SK-N-SH (cell line): ENCODE data around the gene SCG2. TPM values are rescaled to one million over a fixed set of nuclear protein-coding genes. Genes with fewer than 3 reads are reported as not detected.
A peak's percentile ranks its signal among the peaks of the same experiment; 100 is the strongest.
"Not testable (repeated sequence)": the region's sequence is repeated elsewhere in the genome, so short reads cannot be mapped to it uniquely, and the experiment has no call there.

ENCODE experiments used
- CTCF ChIA-PET: fragments of 300-600, 350-600 bp; formaldehyde crosslinking; extraction: SDS; loops from one replicate; lab custom pipeline; 2021; lab: Yijun Ruan, JAX
- POLR2A ChIA-PET: fragments of 350-600 bp; sonication (Branson Sonifier 250); formaldehyde crosslinking; extraction: SDS; loops from one replicate; lab custom pipeline; 2020; ENCODE audit warnings: antibody characterized with exemption, inconsistent platforms; lab: Yijun Ruan, JAX
- DNase-seq: peaks from one replicate; pipeline ENCODE4 v3.0.0; 2012
- H2AFZ ChIP-seq: fragments of 200-600 bp; sonication (generic); 2 replicates; pipeline ENCODE4 v1.8.1; 2016; ENCODE audit warnings: antibody characterized with exemption, mild to moderate bottlenecking, low read depth
- H3F3A ChIP-seq: fragments of 200-600 bp; sonication (generic); replicated peaks from 2 replicates; pipeline ENCODE3; 2016; ENCODE audit warnings: antibody characterized with exemption, mild to moderate bottlenecking; ENCODE audit not compliant: insufficient read depth
- H3K27ac ChIP-seq, 2 experiments: fragments of 200-500 bp in 1 of 2; fragments of 200-600 bp in 1 of 2; sonication (Bioruptor generic) in 1 of 2; sonication (generic), shearing (Covaris generic) in 1 of 2; 2 replicates each; pipeline versions ENCODE4 v1.5.1 to v1.6.1; 2014 to 2016; ENCODE audit warnings: low read depth in 2 of 2, inconsistent platforms in 1 of 2, low read length in 1 of 2, mild to moderate bottlenecking in 1 of 2, mixed read lengths in 1 of 2
- H3K27me3 ChIP-seq: fragments of 200-600 bp; sonication (generic), shearing (Covaris generic); 2 replicates; pipeline ENCODE4 v1.6.1; 2016; ENCODE audit warnings: mixed run types; ENCODE audit not compliant: insufficient read depth
- H3K36me3 ChIP-seq, 2 experiments: fragments of 200-500 bp in 1 of 2; fragments of 200-600 bp in 1 of 2; sonication (Bioruptor generic) in 1 of 2; sonication (generic) in 1 of 2; replicated peaks in 1 of 2; 2 replicates each; pipeline versions ENCODE3 to v1.5.1; 2014 to 2016; ENCODE audit warnings: low read length in 1 of 2, mild to moderate bottlenecking in 1 of 2; ENCODE audit not compliant: insufficient read depth in 2 of 2, control insufficient read depth in 1 of 2
- H3K4me1 ChIP-seq, 2 experiments: fragments of 200-500 bp in 1 of 2; fragments of 200-600 bp in 1 of 2; sonication (Bioruptor generic) in 1 of 2; sonication (generic), shearing (Covaris generic) in 1 of 2; 2 replicates each; pipeline versions ENCODE4 v1.5.1 to v1.6.1; 2014 to 2016; ENCODE audit warnings: low read depth in 1 of 2, low read length in 1 of 2, mixed run types in 1 of 2; ENCODE audit not compliant: insufficient read depth in 2 of 2, control insufficient read depth in 1 of 2
- H3K4me2 ChIP-seq: fragments of 200-600 bp; sonication (generic), shearing (Covaris generic); 2 replicates; pipeline ENCODE4 v1.6.1; 2017; ENCODE audit warnings: mixed run types
- H3K4me3 ChIP-seq, 2 experiments: fragments of 200-500 bp in 1 of 2; fragments of 200-600 bp in 1 of 2; sonication (Bioruptor generic) in 1 of 2; sonication (generic), shearing (Covaris generic) in 1 of 2; 2 replicates each; pipeline versions ENCODE4 v1.5.1 to v1.8.1; 2014 to 2016; ENCODE audit warnings: low read depth in 2 of 2, inconsistent platforms in 1 of 2, low read length in 1 of 2, mild to moderate bottlenecking in 1 of 2, mixed read lengths in 1 of 2, moderate library complexity in 1 of 2
- H3K79me2 ChIP-seq: fragments of 200-600 bp; sonication (generic); 2 replicates; pipeline ENCODE4 v1.8.1; 2017; ENCODE audit warnings: mild to moderate bottlenecking; ENCODE audit not compliant: insufficient read depth
- H3K9ac ChIP-seq: fragments of 200-600 bp; sonication (generic); 2 replicates; pipeline ENCODE4 v1.6.1; 2017; ENCODE audit warnings: mixed run types
- H3K9me2 ChIP-seq: fragments of 200-600 bp; sonication (generic); 2 replicates; pipeline ENCODE4 v1.6.1; 2017; ENCODE audit warnings: mixed run types
- H3K9me3 ChIP-seq: fragments of 200-600 bp; sonication (generic); 2 replicates; pipeline ENCODE4 v1.6.1; 2017; ENCODE audit warnings: mixed run types, mild to moderate bottlenecking, moderate library complexity
- H4K20me1 ChIP-seq: fragments of 200-600 bp; sonication (generic); 2 replicates; pipeline ENCODE4 v1.6.1; 2017; ENCODE audit warnings: mild to moderate bottlenecking, mixed run types; ENCODE audit not compliant: insufficient read depth
- EP300 ChIP-seq, 2 experiments: IDR thresholded peaks; 2 replicates each; pipeline versions ENCODE4 v1.4.0 to v1.6.1; 2012; ENCODE audit warnings: borderline replicate concordance in 1 of 2, low read depth in 1 of 2, low read length in 1 of 2
- FOSL2 ChIP-seq: IDR thresholded peaks from 2 replicates; pipeline ENCODE4 v1.4.0; 2012; ENCODE audit warnings: low read depth, mild to moderate bottlenecking, moderate library complexity, borderline replicate concordance
- JUND ChIP-seq: IDR thresholded peaks from 2 replicates; pipeline ENCODE4 v1.4.0; 2012
- NFIC ChIP-seq: IDR thresholded peaks from 2 replicates; pipeline ENCODE4 v1.4.0; 2012; ENCODE audit warnings: borderline replicate concordance
- RXRA ChIP-seq: IDR thresholded peaks from 2 replicates; pipeline ENCODE4 v1.4.0; 2012; ENCODE audit warnings: low read depth, mild to moderate bottlenecking, borderline replicate concordance
- TCF12 ChIP-seq: IDR thresholded peaks from 2 replicates; pipeline ENCODE4 v1.4.0; 2012
- WGBS: methylation state at CpG from one replicate; pipeline ENCODE4 v1.1.6; 2017; ENCODE audit warnings: low lambda C conversion rate; 5-methylcytosine and 5-hydroxymethylcytosine counted together
- polyA plus RNA-seq, 3 experiments: library from polyadenylated mRNA; depleted of rRNA; stranded (reverse); fragments of >200 nt; gene quantifications; 2 replicates each; pipeline ENCODE4 v1.2.3, GENCODE V29; 2012
- TF ChIP-seq, protein P1 (sequence below): fragments of 150-350 bp; IDR thresholded peaks from 2 replicates; pipeline ENCODE4 v1.6.1; 2016; ENCODE audit warnings: mild to moderate bottlenecking, low read depth, low read length
- TF ChIP-seq, protein P2 (sequence below): IDR thresholded peaks from 2 replicates; pipeline ENCODE4; 2012
- TF ChIP-seq, protein P3 (sequence below): IDR thresholded peaks from 2 replicates; pipeline ENCODE4 v1.4.0; 2012; ENCODE audit warnings: low read depth, borderline replicate concordance

SCG2 gene
- polyA plus RNA-seq, 1 of the 3 experiments (the other 2 are of a cell fraction), result 373 TPM

GRCh38 chr2:223592689-223593088 is 9.5 kb downstream of the SCG2 start:
- H3K36me3 ChIP-seq, result peaks cover 20 to 21% of the 10 kb centered on the region in 2 experiments
- H3K4me1 ChIP-seq, result peaks cover 14 to 18% of the 10 kb centered on the region in 2 experiments
- H3K9me3 ChIP-seq, H3K27me3 ChIP-seq, H3K9ac ChIP-seq, H3K27ac ChIP-seq, H3K4me2 ChIP-seq, CTCF ChIA-PET, H3K79me2 ChIP-seq, H4K20me1 ChIP-seq, H3K9me2 ChIP-seq, POLR2A ChIA-PET, DNase-seq, H2AFZ ChIP-seq, H3K4me3 ChIP-seq: not testable (repeated sequence)
- 78% methylated on average over 1 of the region's 1 CpG for WGBS
- peaks cover 36% of the 10 kb centered on the region for H3F3A ChIP-seq

DNA sequence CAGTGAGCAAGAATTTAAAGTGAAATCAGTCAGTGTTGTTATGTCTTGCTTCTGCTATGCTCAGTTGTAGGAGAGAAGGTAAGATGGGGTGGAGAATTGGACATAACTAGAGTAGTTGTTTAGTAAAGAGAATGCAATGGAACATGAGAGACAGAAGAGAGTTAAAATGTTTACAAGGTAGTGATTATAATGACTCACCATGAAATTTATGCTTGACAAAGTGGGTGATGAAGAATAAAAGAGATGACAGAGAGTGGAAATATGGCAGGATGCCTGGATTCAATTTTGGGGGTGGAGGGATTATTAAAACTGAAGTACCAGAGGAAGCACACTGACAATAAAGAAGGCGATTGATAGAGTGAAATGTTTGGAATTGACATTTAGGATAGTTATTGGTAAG is 10.6 kb downstream of the SCG2 start:
- ChIA-PET CTCF (no interaction called here), POLR2A (no interaction called here)
- H3K36me3 ChIP-seq, result peaks cover 10% of the 10 kb centered on the region in 2 experiments
- no peak for DNase-seq
- no peaks in the 10 kb centered on the region for H3K27me3 ChIP-seq
- no peak overlapping the region for H3K4me3 ChIP-seq
- peaks cover 8 to 16% of the 10 kb centered on the region in 2 experiments for H3K4me1 ChIP-seq
- H3F3A ChIP-seq, result peaks cover 26% of the 10 kb centered on the region
- H3K4me2 ChIP-seq, result peak overlapping the region; percentile 48; the same call in 1 of the 2 replicates
- H3K9ac ChIP-seq, result no peak overlapping the region
- H4K20me1 ChIP-seq, result no peaks in the 10 kb centered on the region
- TF ChIP-seq TCF12 (peak; percentile 71), EP300 (IDR thresholded peaks at IDR 0.05; ENCODE audit: borderline replicate concordance in 1 of 2, low read depth in 1 of 2, low read length in 1 of 2) (peak; percentile 34 to 53; a peak in 2 of 4 replicates), RXRA (no peak), NFIC (peak; percentile 28; the same call in 1 of the 2 replicates), FOSL2 (peak; percentile 56; the same call in 1 of the 2 replicates), JUND (peak; percentile 45; the same call in 1 of the 2 replicates)
- TF ChIP-seq, protein P1, sequence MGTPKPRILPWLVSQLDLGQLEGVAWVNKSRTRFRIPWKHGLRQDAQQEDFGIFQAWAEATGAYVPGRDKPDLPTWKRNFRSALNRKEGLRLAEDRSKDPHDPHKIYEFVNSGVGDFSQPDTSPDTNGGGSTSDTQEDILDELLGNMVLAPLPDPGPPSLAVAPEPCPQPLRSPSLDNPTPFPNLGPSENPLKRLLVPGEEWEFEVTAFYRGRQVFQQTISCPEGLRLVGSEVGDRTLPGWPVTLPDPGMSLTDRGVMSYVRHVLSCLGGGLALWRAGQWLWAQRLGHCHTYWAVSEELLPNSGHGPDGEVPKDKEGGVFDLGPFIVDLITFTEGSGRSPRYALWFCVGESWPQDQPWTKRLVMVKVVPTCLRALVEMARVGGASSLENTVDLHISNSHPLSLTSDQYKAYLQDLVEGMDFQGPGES, result no peak
- TF ChIP-seq, protein P2, sequence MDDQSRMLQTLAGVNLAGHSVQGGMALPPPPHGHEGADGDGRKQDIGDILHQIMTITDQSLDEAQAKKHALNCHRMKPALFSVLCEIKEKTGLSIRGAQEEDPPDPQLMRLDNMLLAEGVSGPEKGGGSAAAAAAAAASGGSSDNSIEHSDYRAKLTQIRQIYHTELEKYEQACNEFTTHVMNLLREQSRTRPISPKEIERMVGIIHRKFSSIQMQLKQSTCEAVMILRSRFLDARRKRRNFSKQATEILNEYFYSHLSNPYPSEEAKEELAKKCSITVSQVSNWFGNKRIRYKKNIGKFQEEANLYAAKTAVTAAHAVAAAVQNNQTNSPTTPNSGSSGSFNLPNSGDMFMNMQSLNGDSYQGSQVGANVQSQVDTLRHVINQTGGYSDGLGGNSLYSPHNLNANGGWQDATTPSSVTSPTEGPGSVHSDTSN, result peak; percentile 72
- TF ChIP-seq, protein P3, sequence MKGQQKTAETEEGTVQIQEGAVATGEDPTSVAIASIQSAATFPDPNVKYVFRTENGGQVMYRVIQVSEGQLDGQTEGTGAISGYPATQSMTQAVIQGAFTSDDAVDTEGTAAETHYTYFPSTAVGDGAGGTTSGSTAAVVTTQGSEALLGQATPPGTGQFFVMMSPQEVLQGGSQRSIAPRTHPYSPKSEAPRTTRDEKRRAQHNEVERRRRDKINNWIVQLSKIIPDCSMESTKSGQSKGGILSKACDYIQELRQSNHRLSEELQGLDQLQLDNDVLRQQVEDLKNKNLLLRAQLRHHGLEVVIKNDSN, result no peak
- no peaks in the 10 kb centered on the region for H3K9me2 ChIP-seq
- 83% methylated on average over 1 of the region's 1 CpG for WGBS
- H2AFZ ChIP-seq, result no peak overlapping the region
- no peaks in the 10 kb centered on the region for H3K79me2 ChIP-seq
- no peaks in the 10 kb centered on the region for H3K9me3 ChIP-seq
- H3K27ac ChIP-seq, result peak overlapping the region in 1 of 2 experiments; percentile 69; a peak in 1 of 4 replicates
